Glomerular visceral epithelial cell (primary cell): ENCODE results near the gene DAG1.

ENCODE experiments used
- DNase-seq: peaks from one replicate; pipeline ENCODE4 v3.0.0-alpha.2; 2016; ENCODE audit errors: extremely low spot score

The DAG1 gene

DNA sequence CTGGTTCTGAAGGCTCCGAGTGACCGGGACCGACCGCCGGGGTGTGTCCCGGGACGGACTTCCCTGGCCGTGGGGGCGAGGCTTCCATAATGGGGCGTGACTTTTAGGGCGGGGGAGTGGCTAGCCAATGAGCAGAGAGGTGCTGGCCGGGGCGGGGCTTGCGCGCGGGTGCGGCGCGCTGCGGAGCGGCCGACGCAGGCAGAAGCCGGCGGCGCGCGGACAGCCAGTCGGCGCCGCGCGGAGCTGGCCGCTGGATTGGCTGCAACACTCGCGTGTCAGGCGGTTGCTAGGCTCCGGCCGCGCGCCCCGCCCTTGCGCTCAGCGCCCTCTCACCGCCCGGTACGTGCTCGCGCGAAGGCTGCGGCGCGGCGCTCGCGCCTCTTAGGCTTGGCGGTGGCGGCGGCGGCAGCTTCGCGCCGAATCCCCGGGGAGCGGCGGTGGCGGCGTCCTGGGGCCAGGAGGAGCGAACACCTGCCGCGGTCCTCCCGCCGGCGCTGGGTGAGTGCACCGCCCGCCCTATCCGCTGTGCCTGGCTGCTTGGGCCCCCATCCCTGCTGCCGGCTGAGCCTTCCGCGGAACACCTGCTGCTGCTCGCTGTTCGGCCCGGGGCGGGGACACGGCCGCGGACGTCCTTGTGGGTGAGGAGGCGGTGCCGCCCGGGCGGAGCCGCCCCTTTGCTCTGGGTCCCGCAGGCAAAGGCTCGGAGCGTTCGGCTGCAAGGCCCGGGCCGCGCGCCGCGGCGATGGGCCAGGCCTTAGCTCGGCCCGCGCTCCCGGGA, at the start of gene DAG1:
DAG1 (plus strand) TSS at position 332 of the 778 bp plus-strand sequence. CDS start 40,268 bp downstream, outside the sequence.
- peak; percentile 96 for DNase-seq

DNA sequence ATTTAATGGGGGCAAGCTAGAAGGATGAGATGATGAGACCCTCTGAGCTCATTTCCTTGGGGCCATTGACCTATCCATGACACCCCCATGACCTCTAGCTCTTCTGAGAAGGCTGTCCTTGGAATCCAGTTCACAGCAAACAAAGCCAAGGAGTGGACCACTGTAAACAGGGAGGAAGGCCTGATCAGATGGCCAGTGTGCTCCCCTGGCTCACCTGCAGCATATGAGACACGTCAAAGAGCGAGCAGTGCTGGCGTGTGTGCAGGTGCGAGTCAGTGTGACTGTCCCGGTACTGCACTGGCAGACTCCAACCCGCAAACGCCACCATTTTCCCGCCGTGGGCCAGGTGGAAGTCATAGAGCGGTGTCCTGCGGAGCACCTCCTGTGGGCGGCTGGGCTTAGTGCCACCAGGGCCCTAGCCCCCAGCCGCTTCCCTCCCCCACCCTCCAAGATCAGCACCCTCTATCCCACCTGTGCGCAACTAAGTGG, 48.1 kb upstream of the DAG1 start:
- DNase-seq, result no peak

DNA sequence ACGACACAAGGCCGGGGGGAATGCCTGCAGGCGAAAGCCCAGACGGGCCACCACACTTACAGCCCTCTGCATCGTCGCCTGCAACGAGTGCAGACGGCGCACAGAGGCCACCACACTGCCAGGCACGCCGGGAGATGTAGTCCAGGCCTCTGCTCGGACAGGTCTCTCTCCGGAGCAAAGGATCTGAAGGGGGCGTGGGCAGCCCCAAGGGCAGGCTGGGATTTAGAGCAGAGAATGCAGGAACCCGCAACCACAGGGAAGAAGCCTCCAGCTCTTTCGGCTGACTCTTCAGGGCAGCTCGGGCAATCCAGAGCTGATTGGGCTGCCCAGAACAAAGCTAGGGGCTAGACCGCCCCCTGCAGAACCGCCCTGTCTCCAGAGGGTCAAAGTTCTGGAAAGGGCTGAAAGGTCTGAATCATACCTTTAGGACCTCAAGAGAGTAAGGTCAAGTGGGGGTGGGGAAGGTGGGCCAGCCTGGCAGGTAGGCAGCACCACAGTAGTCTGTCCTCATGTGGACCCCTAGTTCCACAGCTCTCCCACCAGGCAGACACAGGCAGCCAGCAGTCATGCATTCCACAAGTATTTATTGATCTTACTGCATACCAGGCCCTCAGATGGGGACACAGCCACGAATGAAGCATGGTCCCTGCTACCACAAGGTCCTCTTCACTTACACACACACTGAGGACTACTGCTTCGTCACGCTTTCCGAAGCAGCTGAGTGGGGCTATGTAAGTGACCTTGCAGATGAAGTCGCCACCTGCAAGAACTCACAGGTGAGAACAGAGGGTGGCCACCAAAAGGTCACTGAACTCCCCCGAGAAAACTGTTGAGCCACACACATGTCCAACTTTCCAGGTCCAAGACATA, 47.5 kb upstream of the DAG1 start, which contains the start of gene AMT:
AMT (minus strand) TSS at position 95 of the 870 bp plus-strand sequence; CDS start at position 72, 23 bp downstream.
- DNase-seq, result no peak

DNA sequence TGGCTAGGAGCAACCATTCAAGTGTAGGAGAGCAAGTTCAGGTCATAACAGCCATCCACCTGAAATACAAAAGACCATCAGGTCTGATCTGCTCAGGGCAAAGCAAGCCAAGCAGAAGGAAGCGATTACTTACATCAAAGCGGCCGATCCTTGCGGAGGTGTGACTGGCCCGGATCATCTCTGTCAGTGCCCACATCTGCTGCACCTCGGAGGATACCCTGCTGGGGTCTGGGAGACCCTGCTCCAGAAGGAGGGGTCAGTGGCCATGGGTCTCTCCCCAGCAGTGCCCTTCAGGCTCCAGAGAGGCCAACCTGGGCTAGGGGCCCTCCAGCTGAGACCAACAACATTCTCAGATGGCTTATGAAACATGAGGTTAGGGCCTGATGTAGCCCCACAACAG, 45.3 kb upstream of the DAG1 start:
- no peak for DNase-seq

DNA sequence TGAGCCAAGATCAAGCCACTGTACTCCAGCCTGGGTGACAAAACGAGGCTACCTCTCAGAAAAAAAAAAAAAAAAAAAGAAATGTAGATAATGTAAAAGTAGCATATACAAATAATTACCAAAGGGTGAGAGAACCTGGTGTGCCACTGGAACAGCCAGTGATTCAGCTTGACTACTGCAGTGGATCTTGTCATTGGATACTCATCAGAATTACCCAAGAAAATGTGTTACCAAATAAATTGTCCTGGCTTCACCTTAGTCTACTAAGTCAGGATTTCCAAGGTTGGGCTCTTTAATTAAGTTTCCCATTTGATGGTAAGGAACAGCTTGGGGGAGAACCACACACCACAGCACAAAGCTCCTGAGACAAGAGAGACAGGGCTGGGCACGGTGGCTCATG, 42.5 kb upstream of the DAG1 start:
- DNase-seq, result no peak

DNA sequence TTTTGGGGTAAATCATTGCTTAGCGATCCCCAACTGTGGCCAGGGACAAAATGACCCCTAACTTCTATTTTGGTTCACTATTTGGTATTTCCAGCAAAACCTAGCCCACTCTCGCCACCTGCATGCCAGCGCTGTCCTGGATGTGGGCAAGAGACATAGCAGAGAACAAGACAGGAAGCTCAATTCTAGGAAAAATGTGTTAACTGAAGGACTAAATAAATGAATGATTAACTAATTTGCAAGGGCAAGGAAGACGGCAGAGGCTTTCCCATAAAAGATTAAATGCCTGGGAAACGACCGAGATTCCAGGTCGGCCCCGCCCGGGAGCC, 41.4 kb upstream of the DAG1 start:
- peak; percentile 69 for DNase-seq

DNA sequence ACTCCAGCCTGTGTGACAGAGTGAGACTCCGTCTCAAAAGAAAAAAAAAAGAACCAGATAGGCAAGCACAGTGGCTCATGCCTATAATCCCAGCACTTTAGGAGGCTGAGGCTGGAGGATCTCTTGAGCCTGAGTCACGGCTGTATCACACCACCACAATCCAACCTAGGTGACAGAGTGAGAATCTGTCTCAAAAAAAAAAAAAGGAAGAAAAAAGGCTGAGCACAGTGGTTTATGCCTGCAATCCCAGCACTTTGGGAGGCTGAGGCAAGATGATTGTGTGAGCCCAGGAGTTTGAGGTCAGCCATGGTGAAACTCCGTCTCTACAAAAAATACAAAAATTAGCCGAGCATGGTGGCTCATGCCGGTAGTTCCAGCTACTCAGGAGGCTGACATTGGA, 35.3 kb upstream of the DAG1 start:
- DNase-seq, result no peak

DNA sequence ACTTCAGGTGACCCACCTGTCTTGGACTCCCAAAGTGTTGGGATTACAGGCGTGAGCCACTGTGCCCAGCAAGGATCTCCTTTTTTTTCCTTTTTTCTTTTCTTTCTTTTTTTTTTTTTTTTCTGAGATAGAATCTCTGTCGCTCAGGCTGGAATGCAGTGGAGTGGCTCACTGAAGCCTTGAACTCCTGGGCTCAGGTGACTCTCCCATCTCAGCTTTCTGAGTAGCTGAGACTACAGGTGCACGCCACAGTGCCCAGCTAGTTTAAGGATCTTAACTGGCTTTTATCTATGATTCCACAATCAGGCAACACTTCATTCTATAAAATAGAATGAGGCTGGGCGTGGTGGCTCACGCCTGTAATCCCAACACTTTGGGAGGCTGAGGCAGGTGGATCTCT, 24.7 kb upstream of the DAG1 start:
- DNase-seq, result no peak

DNA sequence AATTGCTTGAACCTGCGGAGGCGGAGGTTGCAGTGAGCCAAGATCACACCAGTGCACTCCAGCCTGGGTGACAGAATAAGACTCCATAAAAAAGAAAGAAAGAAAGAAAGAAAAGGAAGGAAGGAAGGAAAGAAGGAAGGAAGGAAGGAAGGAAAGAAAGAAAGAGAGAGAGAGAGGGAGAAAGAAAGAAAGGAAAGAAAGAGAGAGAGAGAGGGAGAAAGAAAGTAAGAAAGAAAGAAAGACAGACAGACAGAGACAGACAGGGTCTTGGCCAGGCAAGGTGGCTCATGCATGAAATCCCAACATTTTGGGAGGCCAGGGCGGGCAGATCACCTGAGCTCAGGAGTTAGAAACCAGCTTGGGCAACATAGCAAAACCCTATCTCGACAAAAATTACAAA, 16.4 kb upstream of the DAG1 start:
- DNase-seq, result no peak

DNA sequence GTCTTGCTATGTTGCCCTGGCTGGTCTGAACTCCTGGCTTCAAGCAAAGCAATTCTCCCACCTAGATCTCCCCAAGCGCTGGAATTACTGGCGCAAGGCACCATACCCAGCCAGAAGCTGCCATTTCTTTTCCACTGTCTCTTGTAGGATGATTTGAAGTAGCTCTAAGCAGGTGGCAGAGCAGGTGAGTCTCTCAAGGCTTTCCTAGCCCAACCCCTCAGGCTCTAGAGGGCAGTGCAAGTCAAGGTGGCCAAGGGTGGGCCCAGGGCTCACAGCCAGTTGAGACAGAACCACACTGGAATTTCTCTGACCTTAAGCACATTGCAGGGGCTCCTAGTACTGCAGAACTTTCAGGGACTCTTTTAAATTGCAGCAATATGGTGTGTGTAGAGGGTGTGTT, 15.6 kb upstream of the DAG1 start:
- DNase-seq, result peak; percentile 42

DNA sequence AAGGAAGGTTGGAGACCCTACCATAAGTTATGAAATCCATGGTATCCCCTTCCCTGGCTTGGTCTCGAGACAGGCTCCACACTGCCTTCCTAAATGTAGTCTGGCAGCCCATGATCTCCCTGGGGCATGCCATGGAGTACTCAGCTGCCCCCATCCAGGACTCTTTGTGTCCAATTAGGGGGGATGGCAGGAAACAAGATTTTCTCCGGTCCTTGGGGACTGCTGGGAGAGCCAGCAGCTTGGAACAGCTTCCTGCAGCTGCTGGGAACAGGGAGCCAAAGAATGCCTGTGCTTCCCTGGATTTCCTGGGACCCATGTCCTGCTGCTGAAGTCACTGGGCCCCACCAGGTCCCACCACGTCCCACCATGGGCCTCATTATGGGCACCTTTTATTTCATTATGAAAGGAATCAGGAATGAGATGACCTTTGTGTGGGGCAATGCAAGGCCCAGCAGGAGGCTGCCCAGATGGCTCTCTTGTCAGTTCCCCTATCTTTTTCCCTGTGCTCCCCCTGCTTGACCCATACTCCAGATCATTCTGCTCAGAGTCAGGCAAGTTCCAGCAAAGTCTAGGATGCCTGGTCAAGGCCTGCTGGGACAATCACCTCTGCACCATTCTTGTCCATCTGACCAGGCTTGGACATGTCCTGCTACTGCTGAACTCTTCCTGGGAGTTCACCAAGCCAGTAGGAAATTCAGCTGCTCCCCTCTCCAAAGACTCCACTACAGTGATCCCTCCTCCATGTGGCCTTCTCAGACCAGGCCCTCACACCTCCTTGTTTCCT, 15.0 kb upstream of the DAG1 start:
- DNase-seq, result no peak

DNA sequence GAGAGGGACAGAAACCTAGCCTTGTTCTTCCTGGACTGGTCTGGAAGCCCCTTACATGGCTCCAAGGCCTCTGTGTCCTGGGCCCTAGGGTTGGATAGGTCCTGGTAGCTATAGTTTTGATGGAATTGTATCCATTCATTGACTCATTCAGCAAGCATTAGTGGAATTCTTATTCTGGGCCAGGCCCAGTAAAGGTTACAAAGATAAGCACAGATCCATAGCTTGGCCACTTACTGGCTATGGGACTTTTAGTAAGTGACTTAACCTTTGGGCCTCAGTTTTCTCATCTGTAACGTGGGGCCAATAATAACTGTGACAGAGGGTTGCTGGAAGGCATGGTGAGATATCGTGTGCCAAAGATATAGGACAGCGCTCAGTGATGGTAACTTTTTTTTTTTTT, 13.6 kb upstream of the DAG1 start:
- DNase-seq, result no peak

DNA sequence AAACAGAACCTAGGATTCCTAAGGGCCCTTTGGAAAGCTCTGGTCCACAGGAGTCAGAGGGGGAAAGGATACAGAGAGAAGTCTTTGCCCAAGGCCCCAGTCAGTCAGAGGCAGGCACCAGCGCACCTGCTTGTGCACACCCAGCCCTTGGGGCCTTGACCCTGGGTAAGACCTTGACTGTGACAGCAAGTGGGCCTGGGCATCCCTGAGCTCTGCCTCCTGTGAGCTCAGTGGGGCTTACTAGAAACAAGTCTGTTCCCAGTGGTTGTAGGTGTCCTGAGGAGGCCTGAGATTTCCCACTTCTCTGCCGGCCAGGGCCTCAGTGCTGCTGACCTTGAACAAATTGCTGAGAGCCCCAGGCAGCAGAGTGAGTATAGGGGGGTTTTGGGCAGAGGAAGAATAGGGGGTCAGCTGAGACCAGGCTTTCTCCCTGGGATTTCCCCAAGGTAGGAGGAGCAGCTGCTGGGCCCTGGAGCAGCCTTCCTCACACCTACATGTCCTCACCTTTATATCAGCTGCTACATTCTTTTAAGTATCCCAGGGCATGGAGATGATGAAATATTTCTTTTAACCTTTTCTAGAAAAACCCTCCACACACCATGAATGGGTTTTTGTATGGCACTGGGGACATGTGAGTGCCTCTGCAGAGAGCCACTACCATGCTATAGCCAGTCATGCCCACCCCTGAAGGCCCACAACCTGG, 9.7 kb upstream of the DAG1 start:
- no peak for DNase-seq

DNA sequence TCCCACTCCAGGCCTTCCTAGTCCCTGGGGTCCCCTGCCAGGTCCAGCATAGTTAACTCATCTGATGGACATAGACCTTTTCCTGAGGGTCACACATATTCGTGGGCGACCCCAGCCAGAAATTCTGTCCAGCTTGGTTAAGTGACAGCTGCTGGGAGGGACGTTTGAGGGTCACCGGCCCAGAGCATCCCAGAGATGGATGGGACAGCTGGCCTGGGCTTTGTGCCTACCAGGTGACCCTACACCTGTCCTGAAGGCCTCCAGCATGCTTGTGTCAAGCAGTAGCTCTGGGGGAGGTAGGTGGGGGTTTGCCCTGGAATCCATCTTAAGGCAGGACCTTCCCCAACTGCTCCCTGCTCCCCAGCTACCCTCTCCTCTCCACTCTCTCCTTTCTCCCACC, 9.1 kb upstream of the DAG1 start:
- no peak for DNase-seq

DNA sequence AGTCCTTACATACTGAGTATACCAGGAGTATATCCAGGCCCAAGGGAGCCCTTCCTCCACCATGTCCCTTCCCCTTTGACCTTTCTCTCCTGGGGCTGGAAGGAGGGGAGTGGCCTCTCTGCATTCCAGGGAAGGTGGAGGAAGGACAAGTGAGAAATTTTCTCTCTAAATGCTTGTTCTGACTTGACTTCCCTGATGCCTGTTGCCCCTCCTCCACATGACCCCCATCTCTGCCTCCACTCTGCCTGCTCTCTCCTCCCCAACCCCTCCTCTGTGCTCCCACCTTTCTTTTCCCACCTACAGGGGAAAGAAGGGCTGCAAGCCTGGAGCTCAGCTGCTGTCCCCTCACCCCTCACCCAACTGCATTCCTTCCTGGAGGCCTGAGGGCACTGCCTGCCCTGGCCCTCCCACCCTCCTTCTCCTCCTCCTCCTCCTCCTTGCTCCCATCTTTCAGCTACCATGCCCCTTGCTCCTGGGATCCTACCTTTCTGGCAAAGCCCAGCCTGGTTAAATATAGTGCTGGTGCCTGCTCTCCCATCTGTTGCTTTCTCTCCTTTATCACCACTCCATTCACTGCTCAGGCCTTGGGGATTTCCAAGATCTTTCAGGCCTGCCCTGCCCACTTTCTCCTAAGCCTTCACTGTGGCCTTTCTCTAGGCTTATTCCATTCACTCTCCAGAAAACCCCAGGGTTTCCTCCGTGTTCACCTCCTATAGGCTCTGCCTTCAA, 8.5 kb upstream of the DAG1 start:
- peak; percentile 30 for DNase-seq

DNA sequence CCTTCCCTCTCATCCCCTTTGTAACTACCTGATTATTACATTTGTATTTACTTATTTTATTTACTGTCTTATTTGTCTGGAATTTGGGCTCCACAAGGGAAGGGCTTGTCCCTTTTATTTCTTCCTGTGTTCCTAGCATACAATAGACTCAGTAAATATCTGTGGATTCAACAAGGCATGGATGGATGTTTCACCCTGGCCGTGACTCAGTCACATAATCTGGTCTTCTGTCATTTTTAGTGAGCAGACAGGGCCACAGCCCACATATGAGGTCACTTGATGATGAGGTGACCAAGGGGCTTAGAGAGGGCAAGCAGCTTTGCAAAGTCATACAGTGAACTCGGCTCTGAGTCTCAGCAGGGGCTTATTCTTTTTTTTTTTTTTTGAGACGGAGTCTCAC, 7.8 kb upstream of the DAG1 start:
- peak; percentile 31 for DNase-seq

DNA sequence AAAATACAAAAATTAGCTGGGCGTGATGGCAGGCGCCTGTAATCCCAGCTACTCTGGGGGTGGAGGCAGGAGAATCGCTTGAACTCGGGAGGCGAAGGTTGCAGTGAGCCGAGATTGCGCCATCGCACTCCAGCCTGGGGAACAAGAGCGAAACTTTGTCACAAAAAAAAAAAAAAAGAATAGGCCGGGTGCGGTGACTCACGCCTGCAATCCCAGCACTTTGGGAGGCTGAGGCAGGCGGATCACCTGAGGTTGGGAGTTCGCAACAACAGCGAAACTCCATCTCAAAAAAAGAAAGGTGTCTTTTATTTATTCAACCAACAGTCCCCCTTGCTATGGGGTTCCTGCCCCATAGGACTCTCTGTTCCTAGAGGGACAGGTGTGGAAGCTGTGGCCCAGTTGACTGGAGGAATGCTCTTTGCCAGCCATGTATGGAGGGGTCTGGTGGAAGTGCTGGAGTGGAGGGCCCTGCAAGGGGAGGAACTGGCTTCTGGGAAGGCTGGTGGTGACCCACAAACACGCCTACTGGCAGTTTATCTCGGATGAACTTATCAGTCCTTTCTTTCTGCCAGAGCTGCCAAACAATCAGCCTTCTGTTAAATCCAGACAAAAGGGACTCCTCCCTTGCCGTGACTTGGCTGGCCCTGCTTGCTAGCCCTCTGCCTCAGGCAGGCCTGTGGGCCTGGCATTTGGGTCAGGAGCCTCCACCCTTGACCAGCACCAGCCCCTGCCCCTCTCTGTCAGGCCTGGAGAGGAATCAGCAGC, 4.6 kb upstream of the DAG1 start:
- DNase-seq, result no peak

DNA sequence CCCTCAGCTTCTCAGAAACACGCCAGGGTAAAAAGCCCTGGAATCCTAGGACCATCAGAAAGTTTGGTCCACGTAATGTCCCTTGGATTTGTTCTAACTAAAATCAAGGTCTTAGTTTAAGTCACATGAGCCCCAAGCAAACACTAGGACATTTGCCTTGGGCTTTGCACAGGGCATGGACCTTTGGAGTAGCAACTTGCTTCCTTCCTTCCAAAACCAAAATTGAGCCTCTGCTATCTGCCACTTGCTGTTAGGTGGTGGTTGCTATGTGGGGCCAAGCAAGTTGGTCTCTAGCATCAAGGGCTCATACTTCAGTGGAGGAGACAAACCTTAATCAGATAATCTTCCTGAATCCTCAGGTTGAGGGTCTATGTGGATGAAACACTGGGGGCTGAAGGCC, 4.0 kb upstream of the DAG1 start:
- no peak for DNase-seq

DNA sequence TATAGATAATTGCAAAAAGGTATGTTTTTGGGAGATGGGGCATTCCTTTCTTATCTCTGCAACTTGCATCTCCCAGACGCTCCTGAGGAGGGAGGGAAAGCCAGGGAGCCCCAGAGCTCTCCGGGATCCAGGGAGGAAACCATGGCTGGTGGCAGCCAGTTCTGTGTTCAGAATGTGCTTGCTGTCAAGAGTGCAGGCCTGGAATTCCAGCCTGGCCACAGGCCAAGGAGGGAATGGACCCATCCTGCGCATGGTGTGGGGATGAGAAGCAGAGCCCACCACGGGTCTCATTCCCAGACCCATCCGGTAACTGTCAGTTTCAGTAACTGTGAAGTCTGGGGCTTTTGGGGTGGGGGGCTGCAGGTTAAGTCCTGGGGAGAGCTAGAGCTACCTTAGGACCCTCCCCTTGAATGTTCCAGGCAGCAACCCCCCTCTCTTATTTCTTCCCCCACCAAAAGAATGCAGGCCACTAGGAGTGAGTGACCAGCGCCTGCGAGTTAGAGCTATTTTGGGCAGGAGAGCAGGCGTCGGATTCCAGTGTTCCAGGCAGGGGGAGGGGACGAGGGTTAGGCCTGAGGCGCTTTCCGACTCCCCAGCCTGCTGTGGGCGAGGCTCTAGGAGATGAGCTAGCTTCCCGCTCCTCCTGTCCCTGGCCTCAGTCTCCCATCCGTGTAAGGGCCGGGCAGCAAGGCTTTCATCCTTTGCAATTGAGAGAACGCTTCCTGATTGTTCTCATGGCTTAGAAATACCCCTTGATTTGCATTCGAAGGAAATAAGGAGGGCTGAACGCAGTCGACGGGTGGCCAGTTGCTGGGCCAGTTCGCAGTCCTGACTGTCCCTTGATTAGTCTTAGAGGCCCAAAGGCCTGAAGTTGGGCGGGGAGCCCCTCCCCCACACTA, 781 bp upstream of the DAG1 start:
- DNase-seq, result peak; percentile 65
